Panc1 (cell line): ENCODE measurements around the gene LRIT1. TPM values are rescaled to one million over a fixed set of nuclear protein-coding genes. Genes with fewer than 3 reads are reported as not detected.

Source experiments
- ATAC-seq: fragments of 200-7000 bp; cut with Tn5 transposase; 2 replicates; pipeline ENCODE4 v1.9.1; 2020; ENCODE audit warnings: mild to moderate bottlenecking, moderate library complexity
- BruUV-seq: library from RNA; stranded (reverse); fragments of 400-500 nt; replicated peaks from 2 replicates; lab custom pipeline; 2021; lab: Mats Ljungman, UMichigan
- CTCF ChIA-PET: fragments of 300-600 bp; sonication (Branson Sonifier 250); formaldehyde crosslinking; loops from one replicate; lab custom pipeline; 2022; ENCODE audit warnings: antibody characterized with exemption; lab: Charles Lee
- POLR2A ChIA-PET: fragments of 300-600 bp; sonication (Branson Sonifier 250); formaldehyde crosslinking; loops from one replicate; lab custom pipeline; 2022; ENCODE audit warnings: antibody characterized with exemption; lab: Charles Lee
- DNase-seq: peaks from one replicate; pipeline ENCODE4 v3.0.0-alpha.2; 2010; ENCODE audit warnings: low read depth, low spot score
- H3K27ac ChIP-seq: 2 replicates; pipeline ENCODE4 v1.5.1; 2011; ENCODE audit warnings: mild to moderate bottlenecking, low read length, inconsistent platforms
- H3K27me3 ChIP-seq: fragments of 200-500 bp; sonication (Bioruptor generic); 2 replicates; pipeline ENCODE4 v1.6.0; 2014; ENCODE audit warnings: low read length, inconsistent platforms; ENCODE audit not compliant: control insufficient read depth, insufficient read depth
- H3K36me3 ChIP-seq: fragments of 200-500 bp; sonication (Bioruptor generic); 2 replicates; pipeline ENCODE4 v1.5.1; 2014; ENCODE audit warnings: inconsistent platforms, mild to moderate bottlenecking, low read length, moderate library complexity; ENCODE audit not compliant: control insufficient read depth, insufficient read depth
- H3K4me1 ChIP-seq: 2 replicates; pipeline ENCODE4 v1.5.1; 2011; ENCODE audit warnings: inconsistent platforms, mild to moderate bottlenecking, low read length, moderate library complexity; ENCODE audit not compliant: control insufficient read depth, insufficient read depth
- H3K4me3 ChIP-seq, 2 experiments: 2 replicates each; pipeline ENCODE4 v1.5.1; 2011 to 2012; ENCODE audit warnings: low read depth in 2 of 2, low read length in 2 of 2, mild to moderate bottlenecking in 2 of 2, inconsistent platforms in 1 of 2, moderate library complexity in 1 of 2
- H3K9me3 ChIP-seq: fragments of 200-500 bp; sonication (Bioruptor generic); 2 replicates; pipeline ENCODE4 v1.5.1; 2014; ENCODE audit warnings: low read depth, mild to moderate bottlenecking, inconsistent platforms, low read length, moderate library complexity; ENCODE audit not compliant: control insufficient read depth, insufficient read depth
- CTCF ChIP-seq: fragments of 450-650 bp; IDR thresholded peaks from 2 replicates; pipeline ENCODE4 v1.5.1; 2017; ENCODE audit warnings: mild to moderate bottlenecking
- POLR2AphosphoS5 ChIP-seq: IDR thresholded peaks from 2 replicates; pipeline ENCODE4 v1.6.1; 2012; ENCODE audit warnings: mild to moderate bottlenecking, low read depth, low read length, moderate library complexity
- REST ChIP-seq, 2 experiments: IDR thresholded peaks; 2 replicates each; pipeline ENCODE4 v1.6.1; 2011 to 2012; ENCODE audit warnings: low read depth in 2 of 2, control low read depth in 1 of 2, low read length in 1 of 2, mild to moderate bottlenecking in 1 of 2, moderate library complexity in 1 of 2; ENCODE audit not compliant: insufficient read depth in 1 of 2
- SIN3A ChIP-seq: IDR thresholded peaks from 2 replicates; pipeline ENCODE4 v1.6.1; 2012; ENCODE audit warnings: low read depth, mild to moderate bottlenecking, low read length, moderate library complexity, borderline replicate concordance; ENCODE audit not compliant: insufficient read depth
- TCF7L2 ChIP-seq: IDR thresholded peaks from 2 replicates; pipeline ENCODE4 v1.6.1; 2011; ENCODE audit warnings: mild to moderate bottlenecking, low read depth, low read length, inconsistent platforms
- in situ Hi-C: cut with HindIII; loops from 2 replicates; pipeline ENCODE4 v1.10.0; 2016; ENCODE audit warnings: low sequenced_read_pairs, low pct_unique_long_range_greater_than_20kb
- intact Hi-C: fragments of 100-400 bp; cut with micrococcal nuclease; formaldehyde crosslinking; loops from one replicate; pipeline ENCODE4 v1.10.0; 2022; ENCODE audit not compliant: unreplicated experiment
- total RNA-seq: library from RNA; stranded (reverse); gene quantifications from one replicate; pipeline ENCODE4 v1.2.1, GENCODE V29; 2021; ENCODE audit not compliant: unreplicated experiment

The LRIT1 gene
- total RNA-seq, 1 experiment from 2014 or later: not detected

- no peak overlapping the region for H3K4me3 ChIP-seq
- H3K9me3 ChIP-seq: no peaks in the 10 kb centered on the region
- ChIA-PET POLR2A (no interaction called here), CTCF (no interaction called here)
- in situ Hi-C loops (no loop called here), intact Hi-C loops (no loop called here)
- no TSS peak for BruUV-seq
- H3K36me3 ChIP-seq: no peaks in the 10 kb centered on the region
- no peak overlapping the region for H3K27ac ChIP-seq
- TF ChIP-seq TCF7L2 (no peak), POLR2AphosphoS5 (no peak), CTCF (no peak), SIN3A (no peak), REST (IDR thresholded peaks at IDR 0.05; ENCODE audit: insufficient read depth in 1 of 2, low read depth in 2 of 2, low read length in 1 of 2) (no peak)
- no peak for DNase-seq
- 0 out of 2 replicates have a peak, but pooled peaks cover 4% of the 10 kb centered on the region for H3K27me3 ChIP-seq
- H3K4me1 ChIP-seq: no peaks in the 10 kb centered on the region
- ATAC-seq: peak; percentile 41; the same call in 1 of the 2 replicates
Observed at GRCh38 chr10:84248794-84249193, 7.4 kb upstream of the LRIT1 start.

GRCh38 chr10:84247496-84247895 lies 6.2 kb upstream of the LRIT1 start:
- H3K4me3 ChIP-seq: no peak overlapping the region
- BruUV-seq: no TSS peak
- TF ChIP-seq REST (IDR thresholded peaks at IDR 0.05; ENCODE audit: insufficient read depth in 1 of 2, low read depth in 2 of 2, low read length in 1 of 2): no peak
- no peak for TF ChIP-seq POLR2AphosphoS5
- TF ChIP-seq CTCF: no peak
- no peak for TF ChIP-seq TCF7L2
- no peak for TF ChIP-seq SIN3A
- DNase-seq: no peak
- ChIA-PET CTCF (no interaction called here), POLR2A (no interaction called here)
- H3K4me1 ChIP-seq: no peaks in the 10 kb centered on the region
- H3K27me3 ChIP-seq: 0 out of 2 replicates have a peak, but pooled peaks cover 4% of the 10 kb centered on the region
- H3K36me3 ChIP-seq: no peaks in the 10 kb centered on the region
- no peak for ATAC-seq
- intact Hi-C loops (no loop called here), in situ Hi-C loops (no loop called here)
- H3K9me3 ChIP-seq: no peaks in the 10 kb centered on the region
- no peak overlapping the region for H3K27ac ChIP-seq
